ENCODE results near the gene NECTIN2. TPM values are rescaled to one million over a fixed set of nuclear protein-coding genes. Genes with fewer than 3 reads are reported as not detected.

The NECTIN2 gene
- total and polyA plus RNA-seq, 2 experiments from 2014 or later: 60.5 to 71.7 TPM

DNA sequence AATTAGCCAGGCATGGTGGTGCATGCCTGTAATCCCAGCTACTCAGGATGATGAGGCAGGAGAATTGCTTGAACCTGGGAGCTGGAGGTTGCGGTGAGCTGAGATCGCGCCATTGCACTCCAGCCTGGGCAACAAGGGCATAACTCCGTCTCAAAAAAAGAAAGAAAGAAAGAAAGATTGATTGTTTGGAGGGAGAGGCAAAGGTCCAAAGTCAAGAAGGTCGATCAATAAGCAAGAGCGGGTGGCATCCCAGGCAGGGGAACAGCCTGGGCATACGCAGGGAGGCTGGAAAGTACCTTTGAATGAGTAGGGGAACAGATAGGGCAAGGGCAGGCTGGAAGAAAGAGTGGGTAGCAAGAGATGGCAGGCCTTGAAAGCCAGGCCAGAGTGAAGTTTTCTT is 84.0 kb downstream of the NECTIN2 start:
- TF ChIP-seq EZH2 (IDR thresholded peaks at IDR 0.05; ENCODE audit: insufficient read depth, poor library complexity, severe bottlenecking) (no peak), EZH2phosphoT487 (IDR thresholded peaks at IDR 0.05; ENCODE audit: insufficient read depth, low read depth) (no peak)
- Histone ChIP-seq H3K36me3 (ENCODE audit: low read depth) (no peaks in the 10 kb centered on the region), H3K27ac (no peak overlapping the region), H3K27me3 (replicated peaks; ENCODE audit: insufficient read depth) (no peaks in the 10 kb centered on the region), H3K4me3 (no peak overlapping the region), H4K20me1 (ENCODE audit: insufficient read depth) (no peaks in the 10 kb centered on the region), H2AFZ (no peak overlapping the region), H3K9me2 (ENCODE audit: insufficient read depth) (no peaks in the 10 kb centered on the region), H3K4me1 (ENCODE audit: insufficient read depth) (peaks cover 9% of the 10 kb centered on the region), H3K9ac (no peak overlapping the region), H3K79me2 (ENCODE audit: insufficient read depth) (no peaks in the 10 kb centered on the region), H3F3A (ENCODE audit: insufficient read depth) (no peaks in the 10 kb centered on the region), H3K4me2 (ENCODE audit: unreplicated experiment) (no peak overlapping the region), H3K9me3 (ENCODE audit: low read depth) (no peaks in the 10 kb centered on the region)
- 78 to 80% methylated on average over 7 of the region's 7 CpGs for WGBS, 2 experiments (ENCODE audit: low coverage in 1 of 2, low lambda C conversion rate in 2 of 2, missing lambda C conversion rate in 2 of 2)
- in situ Hi-C loops (cut with MboI): no loop called here
- no peak for DNase-seq

DNA sequence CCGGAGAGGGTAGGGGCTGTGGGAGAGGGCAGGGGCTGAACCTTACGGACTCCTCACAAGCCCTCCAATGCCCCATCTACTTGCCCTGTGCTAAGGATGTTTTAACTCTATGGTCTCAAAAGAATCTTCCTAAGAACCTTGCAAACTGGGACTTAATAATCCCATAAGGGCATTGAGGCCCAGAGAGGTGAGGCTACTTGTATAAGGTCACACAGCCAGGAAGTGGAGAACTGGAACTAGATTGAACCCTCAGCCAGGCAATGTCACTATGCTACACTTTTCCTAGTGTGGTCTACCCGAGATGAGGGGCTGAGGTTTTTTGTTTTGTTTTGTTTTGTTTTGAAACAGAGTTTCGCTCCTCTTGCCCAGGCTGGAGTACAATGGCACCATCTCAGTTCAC is 85.4 kb downstream of the NECTIN2 start:
- H3K4me2 ChIP-seq (ENCODE audit: unreplicated experiment): no peak overlapping the region
- no peaks in the 10 kb centered on the region for H3F3A ChIP-seq (ENCODE audit: insufficient read depth)
- H3K27ac ChIP-seq: no peak overlapping the region
- no peak overlapping the region for H2AFZ ChIP-seq
- no peaks in the 10 kb centered on the region for H3K9me3 ChIP-seq (ENCODE audit: low read depth)
- no peak for DNase-seq
- H4K20me1 ChIP-seq (ENCODE audit: insufficient read depth): no peaks in the 10 kb centered on the region
- no peaks in the 10 kb centered on the region for H3K36me3 ChIP-seq (ENCODE audit: low read depth)
- 83 to 89% methylated on average over 4 of the region's 4 CpGs for WGBS, 2 experiments (ENCODE audit: low coverage in 1 of 2, low lambda C conversion rate in 2 of 2, missing lambda C conversion rate in 2 of 2)
- TF ChIP-seq EZH2 (IDR thresholded peaks at IDR 0.05; ENCODE audit: insufficient read depth, poor library complexity, severe bottlenecking): no peak
- no peaks in the 10 kb centered on the region for H3K9me2 ChIP-seq (ENCODE audit: insufficient read depth)
- no peaks in the 10 kb centered on the region for H3K79me2 ChIP-seq (ENCODE audit: insufficient read depth)
- no peak overlapping the region for H3K9ac ChIP-seq
- H3K27me3 ChIP-seq (replicated peaks; ENCODE audit: insufficient read depth): no peaks in the 10 kb centered on the region
- in situ Hi-C loops (cut with MboI): no loop called here
- no peak overlapping the region for H3K4me3 ChIP-seq
- H3K4me1 ChIP-seq (ENCODE audit: insufficient read depth): peaks cover 3% of the 10 kb centered on the region; the same call in 1 of the 2 replicates

Other genes with a start within 250 kb of the NECTIN2 start
- not detected in 2 replicates for gene IGSF23, start 232.7 kb upstream of the NECTIN2 start, total RNA-seq (2014; rRNA removed; shearing (Covaris generic))
- 0.63 and 0.79 TPM in 2 replicates for gene IGSF23, start 232.7 kb upstream of the NECTIN2 start, polyA plus RNA-seq (2016; fragmentation: Nextera tagmentation; extraction: Ambion mirVana)
- gene PVR, start 202.4 kb upstream of the NECTIN2 start, total RNA-seq (2014; rRNA removed; shearing (Covaris generic)): 140 and 148 TPM in 2 replicates
- gene PVR, start 202.4 kb upstream of the NECTIN2 start, polyA plus RNA-seq (2016; fragmentation: Nextera tagmentation; extraction: Ambion mirVana): 58.8 and 63.3 TPM in 2 replicates
- 0.51 and 1.9 TPM in 2 replicates for gene CEACAM19, start 174.8 kb upstream of the NECTIN2 start, total RNA-seq (2014; rRNA removed; shearing (Covaris generic))
- gene CEACAM19, start 174.8 kb upstream of the NECTIN2 start, polyA plus RNA-seq (2016; fragmentation: Nextera tagmentation; extraction: Ambion mirVana): 1.3 and 1.7 TPM in 2 replicates
- gene CEACAM16, start 147.1 kb upstream of the NECTIN2 start, total RNA-seq (2014; rRNA removed; shearing (Covaris generic)): not detected in 2 replicates
- not detected in 2 replicates for gene CEACAM16, start 147.1 kb upstream of the NECTIN2 start, polyA plus RNA-seq (2016; fragmentation: Nextera tagmentation; extraction: Ambion mirVana)
- 11.3 and 18.6 TPM in 2 replicates for gene BCL3, start 97.6 kb upstream of the NECTIN2 start, total RNA-seq (2014; rRNA removed; shearing (Covaris generic))
- gene BCL3, start 97.6 kb upstream of the NECTIN2 start, polyA plus RNA-seq (2016; fragmentation: Nextera tagmentation; extraction: Ambion mirVana): 24.6 and 26.8 TPM in 2 replicates
- gene CBLC, start 68.4 kb upstream of the NECTIN2 start, total RNA-seq (2014; rRNA removed; shearing (Covaris generic)): not detected in 2 replicates
- not detected in 2 replicates for gene CBLC, start 68.4 kb upstream of the NECTIN2 start, polyA plus RNA-seq (2016; fragmentation: Nextera tagmentation; extraction: Ambion mirVana)
- gene BCAM, start 37.2 kb upstream of the NECTIN2 start, total RNA-seq (2014; rRNA removed; shearing (Covaris generic)): 1.3 and 2.1 TPM in 2 replicates
- gene BCAM, start 37.2 kb upstream of the NECTIN2 start, polyA plus RNA-seq (2016; fragmentation: Nextera tagmentation; extraction: Ambion mirVana): 1.4 and 1.5 TPM in 2 replicates
- 52.9 and 72.5 TPM in 2 replicates for gene TOMM40, start 45.0 kb downstream of the NECTIN2 start, total RNA-seq (2014; rRNA removed; shearing (Covaris generic))
- 54.6 and 54.7 TPM in 2 replicates for gene TOMM40, start 45.0 kb downstream of the NECTIN2 start, polyA plus RNA-seq (2016; fragmentation: Nextera tagmentation; extraction: Ambion mirVana)
- 0.76 TPM in 1 of 2 replicates, not detected in the other for gene APOE, start 59.5 kb downstream of the NECTIN2 start, total RNA-seq (2014; rRNA removed; shearing (Covaris generic))
- 0.60 and 0.87 TPM in 2 replicates for gene APOE, start 59.5 kb downstream of the NECTIN2 start, polyA plus RNA-seq (2016; fragmentation: Nextera tagmentation; extraction: Ambion mirVana)
- not detected in 2 replicates for gene APOC1, start 68.3 kb downstream of the NECTIN2 start, total RNA-seq (2014; rRNA removed; shearing (Covaris generic))
- gene APOC1, start 68.3 kb downstream of the NECTIN2 start, polyA plus RNA-seq (2016; fragmentation: Nextera tagmentation; extraction: Ambion mirVana): 0.49 TPM in 1 of 2 replicates, not detected in the other
- gene APOC4, start 95.9 kb downstream of the NECTIN2 start, total RNA-seq (2014; rRNA removed; shearing (Covaris generic)): not detected in 2 replicates
- not detected in 2 replicates for gene APOC4, start 95.9 kb downstream of the NECTIN2 start, polyA plus RNA-seq (2016; fragmentation: Nextera tagmentation; extraction: Ambion mirVana)
- gene APOC2, start 99.8 kb downstream of the NECTIN2 start, total RNA-seq (2014; rRNA removed; shearing (Covaris generic)): not detected in 2 replicates
- gene APOC2, start 99.8 kb downstream of the NECTIN2 start, polyA plus RNA-seq (2016; fragmentation: Nextera tagmentation; extraction: Ambion mirVana): not detected in 2 replicates
- gene CLPTM1, start 109.1 kb downstream of the NECTIN2 start, total RNA-seq (2014; rRNA removed; shearing (Covaris generic)): 40.5 and 42.5 TPM in 2 replicates
- 103 and 109 TPM in 2 replicates for gene CLPTM1, start 109.1 kb downstream of the NECTIN2 start, polyA plus RNA-seq (2016; fragmentation: Nextera tagmentation; extraction: Ambion mirVana)
- 9.7 and 12.5 TPM in 2 replicates for gene RELB, start 155.2 kb downstream of the NECTIN2 start, total RNA-seq (2014; rRNA removed; shearing (Covaris generic))
- gene RELB, start 155.2 kb downstream of the NECTIN2 start, polyA plus RNA-seq (2016; fragmentation: Nextera tagmentation; extraction: Ambion mirVana): 7.6 and 10.0 TPM in 2 replicates
- 12.3 and 45.1 TPM in 2 replicates for gene CLASRP, start 192.7 kb downstream of the NECTIN2 start, total RNA-seq (2014; rRNA removed; shearing (Covaris generic))
- 9.2 and 10.1 TPM in 2 replicates for gene CLASRP, start 192.7 kb downstream of the NECTIN2 start, polyA plus RNA-seq (2016; fragmentation: Nextera tagmentation; extraction: Ambion mirVana)
- gene ZNF296, start 230.2 kb downstream of the NECTIN2 start, total RNA-seq (2014; rRNA removed; shearing (Covaris generic)): 0.25 TPM in 1 of 2 replicates, not detected in the other
- 0.15 TPM in 1 of 2 replicates, not detected in the other for gene ZNF296, start 230.2 kb downstream of the NECTIN2 start, polyA plus RNA-seq (2016; fragmentation: Nextera tagmentation; extraction: Ambion mirVana)
- gene GEMIN7, start 233.0 kb downstream of the NECTIN2 start, total RNA-seq (2014; rRNA removed; shearing (Covaris generic)): 22.5 and 25.3 TPM in 2 replicates
- gene GEMIN7, start 233.0 kb downstream of the NECTIN2 start, polyA plus RNA-seq (2016; fragmentation: Nextera tagmentation; extraction: Ambion mirVana): 48.4 and 49.7 TPM in 2 replicates
- gene PPP1R37, start 246.9 kb downstream of the NECTIN2 start, total RNA-seq (2014; rRNA removed; shearing (Covaris generic)): 39.2 and 43.8 TPM in 2 replicates
- gene PPP1R37, start 246.9 kb downstream of the NECTIN2 start, polyA plus RNA-seq (2016; fragmentation: Nextera tagmentation; extraction: Ambion mirVana): 1.6 and 1.9 TPM in 2 replicates

Data from GM23248 (cell line).